Activated naive CD4-positive, alpha-beta T cell treated with anti-CD3 and anti-CD28 coated beads, Interleukin-2, amount 10 ng/mL, durations not matched to agents 7 days and 5 days (primary cell): ENCODE results near the gene CCDC116.
"Not testable (repeated sequence)": the region's sequence is repeated elsewhere in the genome, so short reads cannot be mapped to it uniquely, and the experiment has no call there.

Experiments
- CTCF ChIA-PET: fragments of 350-600 bp; sonication (Branson Sonifier 250); formaldehyde crosslinking; loops from one replicate; lab custom pipeline; 2021; ENCODE audit warnings: antibody characterized with exemption; lab: Charles Lee
- DNase-seq: peaks from one replicate; pipeline ENCODE4 v3.0.0-alpha.2; 2020
- H3K27ac Mint-ChIP-seq: one replicate; pipeline ENCODE4 v1.8.0; 2021; ENCODE audit warnings: mild to moderate bottlenecking, moderate library complexity, mixed read lengths
- H3K27me3 Mint-ChIP-seq: one replicate; pipeline ENCODE4 v1.8.0; 2021; ENCODE audit warnings: mild to moderate bottlenecking, mixed read lengths
- H3K36me3 Mint-ChIP-seq: one replicate; pipeline ENCODE4 v1.8.0; 2021; ENCODE audit warnings: mixed read lengths
- H3K4me1 Mint-ChIP-seq: one replicate; pipeline ENCODE4 v1.8.0; 2021; ENCODE audit warnings: mixed read lengths
- H3K4me3 Mint-ChIP-seq: one replicate; pipeline ENCODE4 v1.8.0; 2021; ENCODE audit warnings: mild to moderate bottlenecking, moderate library complexity, mixed read lengths
- H3K9me3 Mint-ChIP-seq: one replicate; pipeline ENCODE4 v1.8.0; 2021; ENCODE audit warnings: mixed read lengths

Gene CCDC116

GRCh38 chr22:21641789-21642583 lies 9.4 kb downstream of the CCDC116 start, which contains the start of gene SDF2L1:
Gene SDF2L1 (plus strand): TSS chr22:21642302. CDS start chr22:21642337, 35 bp downstream.
- peaks cover 10% of the 10 kb centered on the region for H3K27me3 Mint-ChIP-seq
- CTCF ChIA-PET: interaction anchor here (0.8 to 8.7 kb wide), 8 partner anchors 10 to 73 kb away, joined by 3 to 104 read pairs (median 8); partner anchors contain the start of genes CCDC116 and YDJC
- no peaks in the 10 kb centered on the region for H3K9me3 Mint-ChIP-seq
- peaks cover 18% of the 10 kb centered on the region for H3K36me3 Mint-ChIP-seq
- H3K4me3 Mint-ChIP-seq: peak within 1 kb of the TSS; percentile 92
- H3K4me1 Mint-ChIP-seq: peaks cover 33% of the 10 kb centered on the region
- peak within 1 kb of the TSS; percentile 94 for H3K27ac Mint-ChIP-seq
- DNase-seq: peak; percentile 99

- peak; percentile 76 for DNase-seq
- CTCF ChIA-PET: interaction anchor here (0.6 to 8.7 kb wide), 16 partner anchors 10 to 120 kb away, joined by 3 to 104 read pairs (median 3); partner anchors contain the start of genes CCDC116 and YDJC
- Mint-ChIP-seq H3K36me3 (peaks cover 18% of the 10 kb centered on the region), H3K4me1 (peaks cover 33% of the 10 kb centered on the region), H3K9me3 (no peaks in the 10 kb centered on the region), H3K4me3 (peak overlapping the region; percentile 92), H3K27me3 (peaks cover 10% of the 10 kb centered on the region), H3K27ac (peak overlapping the region; percentile 94)
Observed at GRCh38 chr22:21642584-21643448, 10.3 kb downstream of the CCDC116 start.

- Mint-ChIP-seq H3K4me1 (peaks cover 33% of the 10 kb centered on the region), H3K36me3 (peaks cover 19% of the 10 kb centered on the region), H3K4me3 (peak overlapping the region; percentile 92), H3K9me3 (no peaks in the 10 kb centered on the region), H3K27me3 (peaks cover 10% of the 10 kb centered on the region), H3K27ac (peak overlapping the region; percentile 60)
- DNase-seq: peak; percentile 44
- CTCF ChIA-PET: interaction anchor here (0.8 to 8.7 kb wide), 13 partner anchors 9 to 119 kb away, joined by 3 to 104 read pairs (median 3); partner anchors contain the start of genes CCDC116 and YDJC
Observed at GRCh38 chr22:21643533-21644357, 11.2 kb downstream of the CCDC116 start.

- not testable (repeated sequence) for DNase-seq, H3K9me3 Mint-ChIP-seq, H3K4me3 Mint-ChIP-seq, H3K27ac Mint-ChIP-seq, H3K27me3 Mint-ChIP-seq
- CTCF ChIA-PET: interaction anchor here (1.5 to 8.7 kb wide), 4 partner anchors 10 to 58 kb away, joined by 4 to 104 read pairs (median 8); partner anchors contain the start of genes CCDC116 and YDJC
- Mint-ChIP-seq H3K4me1 (peaks cover 41% of the 10 kb centered on the region), H3K36me3 (peaks cover 25% of the 10 kb centered on the region)
Observed at GRCh38 chr22:21645513-21645912, 13.0 kb downstream of the CCDC116 start.

- peaks cover 27% of the 10 kb centered on the region for H3K36me3 Mint-ChIP-seq
Observed at GRCh38 chr22:21646608-21647590, 14.3 kb downstream of the CCDC116 start.

GRCh38 chr22:21650280-21650679 lies 17.7 kb downstream of the CCDC116 start:
- peaks cover 18% of the 10 kb centered on the region for H3K36me3 Mint-ChIP-seq
- H3K9me3 Mint-ChIP-seq: no peaks in the 10 kb centered on the region
- DNase-seq: no peak
- CTCF ChIA-PET: interaction anchor here (0.6 to 4.1 kb wide), 2 partner anchors 8 to 20 kb away, joined by 3 to 19 read pairs; partner anchors contain the start of gene SDF2L1
- H3K27me3 Mint-ChIP-seq: no peaks in the 10 kb centered on the region
- H3K27ac Mint-ChIP-seq: no peak overlapping the region
- peaks cover 35% of the 10 kb centered on the region for H3K4me1 Mint-ChIP-seq
- peak overlapping the region; percentile 93 for H3K4me3 Mint-ChIP-seq

More at GRCh38 chr22:21646608-21647590, 14.3 kb downstream of the CCDC116 start:
- no peak overlapping the region for H3K4me3 Mint-ChIP-seq
- peak; percentile 89 for DNase-seq
- H3K27me3 Mint-ChIP-seq: peaks cover 2% of the 10 kb centered on the region
- H3K9me3 Mint-ChIP-seq: no peaks in the 10 kb centered on the region
- CTCF ChIA-PET: interaction anchor here (0.6 to 8.7 kb wide), 13 partner anchors 9 to 544 kb away, joined by 3 to 104 read pairs (median 4); partner anchors contain the start of genes CCDC116, PPIL2 and YDJC
- H3K4me1 Mint-ChIP-seq: peaks cover 40% of the 10 kb centered on the region
- peak overlapping the region; percentile 67 for H3K27ac Mint-ChIP-seq

- peak overlapping the region; percentile 93 for H3K4me3 Mint-ChIP-seq
- no peaks in the 10 kb centered on the region for H3K27me3 Mint-ChIP-seq
- no peaks in the 10 kb centered on the region for H3K9me3 Mint-ChIP-seq
- CTCF ChIA-PET: interaction anchor here (4.1 kb wide), 1 partner anchor 8 kb away, joined by 19 read pairs; the partner anchor contains the start of gene SDF2L1
- peaks cover 35% of the 10 kb centered on the region for H3K4me1 Mint-ChIP-seq
- H3K27ac Mint-ChIP-seq: peak overlapping the region; percentile 89
- DNase-seq: no peak
- H3K36me3 Mint-ChIP-seq: peaks cover 18% of the 10 kb centered on the region
Observed at GRCh38 chr22:21650823-21651520, 18.4 kb downstream of the CCDC116 start.

GRCh38 chr22:21651521-21652009 lies 19.0 kb downstream of the CCDC116 start:
- Mint-ChIP-seq H3K27me3 (peaks cover 3% of the 10 kb centered on the region), H3K27ac (peak overlapping the region; percentile 89), H3K9me3 (no peaks in the 10 kb centered on the region)

GRCh38 chr22:21652010-21652546 lies 19.5 kb downstream of the CCDC116 start:
- Mint-ChIP-seq H3K9me3 (no peaks in the 10 kb centered on the region), H3K27me3 (peaks cover 3% of the 10 kb centered on the region), H3K4me1 (peaks cover 40% of the 10 kb centered on the region), H3K27ac (peak overlapping the region; percentile 89), H3K4me3 (peak overlapping the region; percentile 93), H3K36me3 (peaks cover 12% of the 10 kb centered on the region)
- DNase-seq: peak; percentile 95
- CTCF ChIA-PET: interaction anchor here (4.1 kb wide), 1 partner anchor 9 kb away, joined by 19 read pairs; the partner anchor contains the start of gene SDF2L1

More at GRCh38 chr22:21651521-21652009, 19.0 kb downstream of the CCDC116 start:
- Mint-ChIP-seq H3K4me1 (peaks cover 38% of the 10 kb centered on the region), H3K36me3 (peaks cover 15% of the 10 kb centered on the region), H3K4me3 (peak overlapping the region; percentile 93)
- DNase-seq: no peak
- CTCF ChIA-PET: interaction anchor here (4.1 kb wide), 1 partner anchor 9 kb away, joined by 19 read pairs; the partner anchor contains the start of gene SDF2L1

GRCh38 chr22:21652547-21653545 lies 20.3 kb downstream of the CCDC116 start:
- peaks cover 3% of the 10 kb centered on the region for H3K27me3 Mint-ChIP-seq
- H3K27ac Mint-ChIP-seq: no peak overlapping the region
- DNase-seq: no peak
- CTCF ChIA-PET: interaction anchor here (4.1 kb wide), 1 partner anchor 10 kb away, joined by 19 read pairs; the partner anchor contains the start of gene SDF2L1
- H3K9me3 Mint-ChIP-seq: no peaks in the 10 kb centered on the region
- peaks cover 12% of the 10 kb centered on the region for H3K36me3 Mint-ChIP-seq
- H3K4me1 Mint-ChIP-seq: peaks cover 44% of the 10 kb centered on the region
- peak overlapping the region; percentile 93 for H3K4me3 Mint-ChIP-seq
